GM12878 (cell line): ENCODE data around the gene CDH18.

Experiments used
- CTCF ChIP-seq, 3 experiments: IDR thresholded peaks in 2 of 3; conservative IDR thresholded peaks in 1 of 3; 2 replicates each; pipeline ENCODE4 v1.5.1; 2011; ENCODE audit warnings: low read depth in 3 of 3, low read length in 3 of 3, mild to moderate bottlenecking in 3 of 3, control low read depth in 2 of 3, moderate library complexity in 2 of 3, inconsistent platforms in 1 of 3, mixed read lengths in 1 of 3; ENCODE audit not compliant: control insufficient read depth in 2 of 3, insufficient read depth in 1 of 3; ENCODE audit errors: extremely low read depth in 1 of 3
- E2F4 ChIP-seq: IDR thresholded peaks from 2 replicates; pipeline ENCODE4 v1.6.1; 2012; ENCODE audit warnings: low read depth, low read length, improper control_type of control experiment
- EED ChIP-seq: sonication (generic); IDR thresholded peaks from 2 replicates; pipeline ENCODE4 v1.6.1; 2016; ENCODE audit warnings: antibody characterized with exemption, low read depth
- ELK1 ChIP-seq: IDR thresholded peaks from 2 replicates; pipeline ENCODE4 v1.6.1; 2012; ENCODE audit warnings: low read depth, low read length, improper control_type of control experiment
- ESRRA ChIP-seq: IDR thresholded peaks from 2 replicates; pipeline ENCODE4 v1.6.1; 2012; ENCODE audit warnings: mild to moderate bottlenecking, low read length, improper control_type of control experiment
- NFYA ChIP-seq: IDR thresholded peaks from 2 replicates; pipeline ENCODE4 v1.6.1; 2011; ENCODE audit warnings: low read depth, mild to moderate bottlenecking, low read length, improper control_type of control experiment, borderline replicate concordance
- RFX5 ChIP-seq: IDR thresholded peaks from 2 replicates; pipeline ENCODE4 v1.6.1; 2011; ENCODE audit warnings: low read depth, low read length, improper control_type of control experiment

DNA sequence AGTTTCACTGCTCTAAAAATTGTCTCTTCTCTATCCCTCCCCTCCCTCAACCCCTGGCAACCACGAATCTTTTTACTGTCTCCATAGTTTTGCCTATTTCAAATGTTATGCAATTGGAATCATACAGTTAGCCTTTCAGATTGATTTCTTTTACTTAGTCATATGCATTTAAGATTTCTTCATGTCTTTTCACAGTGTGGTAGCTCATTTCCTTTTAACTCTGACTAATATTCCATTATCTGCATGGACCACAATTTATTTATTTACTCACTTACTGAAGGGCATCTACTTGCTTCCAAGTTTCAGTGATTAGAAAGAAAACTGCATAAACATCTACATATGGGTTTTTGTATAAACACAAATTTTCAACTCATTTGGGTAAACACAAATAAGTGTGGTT, 372.3 kb downstream of the CDH18 start:
- TF ChIP-seq EED (no peak), ESRRA (no peak), NFYA (no peak), CTCF (IDR thresholded peaks at IDR 0.05 in 2 of 3, conservative IDR thresholded peaks at IDR 0.05 in 1 of 3; ENCODE audit: control insufficient read depth in 2 of 3, extremely low read depth in 1 of 3, insufficient read depth in 1 of 3, low read depth in 3 of 3, low read length in 3 of 3) (no peak), E2F4 (no peak), ELK1 (no peak), RFX5 (no peak)
